GM19351 (cell line): ENCODE data around the gene SPINK13.
"Not testable (repeated sequence)": the region's sequence is repeated elsewhere in the genome, so short reads cannot be mapped to it uniquely, and the experiment has no call there.

ENCODE experiments used
- ATAC-seq: cut with Tn5 transposase; IDR thresholded peaks from one replicate; pipeline ENCODE4 v1.9.1; 2021; ENCODE audit warnings: mild to moderate bottlenecking, moderate library complexity; ENCODE audit not compliant: unreplicated experiment

Gene SPINK13

DNA sequence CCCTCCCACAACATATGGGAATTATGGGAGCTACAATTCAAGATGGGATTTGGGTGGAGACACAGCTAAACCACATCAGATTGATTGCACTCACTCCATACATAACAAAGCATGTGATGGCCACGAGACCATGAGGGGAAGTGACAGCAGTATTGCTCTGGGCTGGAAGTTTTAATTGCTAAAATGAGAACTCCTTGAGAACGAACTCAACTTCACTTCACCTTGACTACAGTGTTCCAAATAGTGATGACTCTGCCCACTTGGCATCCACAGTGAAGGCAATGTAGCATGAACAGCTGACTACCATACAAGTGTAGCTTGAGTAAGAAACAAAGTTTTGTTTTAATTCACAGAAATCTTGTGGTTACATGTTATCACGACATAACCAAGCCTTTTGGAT is 42.9 kb downstream of the SPINK13 start:
- ATAC-seq: no peak

DNA sequence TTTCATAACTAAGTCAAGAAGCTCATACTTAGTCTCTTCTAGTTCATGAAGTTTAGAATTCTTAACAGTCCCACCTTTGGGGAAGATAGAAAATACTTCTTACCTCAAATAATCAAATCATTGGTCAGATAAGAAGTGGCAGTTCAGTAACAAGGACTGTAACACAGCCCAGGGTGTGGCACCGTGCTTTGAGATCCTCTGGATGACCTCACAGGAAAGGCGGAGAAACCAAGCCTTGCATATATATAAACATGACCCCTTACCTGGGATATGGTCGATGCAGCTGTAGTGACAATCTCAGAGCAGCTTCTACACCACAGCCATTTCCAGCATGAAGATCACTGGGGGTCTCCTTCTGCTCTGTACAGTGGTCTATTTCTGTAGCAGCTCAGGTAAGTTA is 43.6 kb downstream of the SPINK13 start, which contains the start of gene SPINK7:
Gene SPINK7, plus strand, starts transcription at position 271 of the 400 bp plus-strand sequence. Its CDS starts 61 bp downstream, at position 332.
- ATAC-seq: no peak

DNA sequence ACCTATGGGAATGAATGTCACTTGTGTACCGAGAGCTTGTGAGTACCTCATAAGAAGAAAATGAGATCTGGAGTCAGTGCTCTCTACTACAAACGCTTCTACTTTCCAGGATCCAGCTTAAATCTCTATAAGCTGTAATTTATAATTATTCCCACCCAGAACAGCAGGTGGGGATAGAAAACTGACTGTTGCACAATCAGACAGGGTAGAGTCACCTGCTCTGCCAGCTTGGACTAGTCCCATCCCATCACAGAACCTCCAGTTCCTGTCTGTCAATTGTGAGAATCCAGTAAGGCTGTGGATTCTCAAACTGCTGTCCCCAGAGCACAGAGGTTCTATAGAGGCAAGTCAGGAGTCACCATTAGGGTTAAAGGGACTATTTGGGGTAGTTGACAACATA is 45.6 kb downstream of the SPINK13 start:
- ATAC-seq: no peak

DNA sequence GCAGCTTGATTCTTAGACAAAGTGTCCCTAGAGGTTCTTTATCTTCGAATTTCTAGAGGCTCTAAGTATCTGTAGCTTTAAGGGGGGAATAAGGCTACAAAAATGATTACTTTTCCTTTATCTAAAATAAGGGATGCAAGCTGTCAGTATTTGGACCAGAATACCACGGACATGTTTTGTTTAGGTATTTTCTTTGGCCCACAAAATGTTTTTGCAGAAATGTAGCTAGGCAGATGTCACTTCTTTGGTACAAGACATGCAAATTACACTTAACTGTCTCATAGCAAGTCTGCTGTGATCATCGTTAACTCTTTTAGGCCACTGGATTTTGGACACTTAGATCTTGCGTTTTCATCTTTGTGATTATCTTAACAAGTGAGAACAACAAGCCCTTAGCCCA is 46.1 kb downstream of the SPINK13 start:
- no peak for ATAC-seq

DNA sequence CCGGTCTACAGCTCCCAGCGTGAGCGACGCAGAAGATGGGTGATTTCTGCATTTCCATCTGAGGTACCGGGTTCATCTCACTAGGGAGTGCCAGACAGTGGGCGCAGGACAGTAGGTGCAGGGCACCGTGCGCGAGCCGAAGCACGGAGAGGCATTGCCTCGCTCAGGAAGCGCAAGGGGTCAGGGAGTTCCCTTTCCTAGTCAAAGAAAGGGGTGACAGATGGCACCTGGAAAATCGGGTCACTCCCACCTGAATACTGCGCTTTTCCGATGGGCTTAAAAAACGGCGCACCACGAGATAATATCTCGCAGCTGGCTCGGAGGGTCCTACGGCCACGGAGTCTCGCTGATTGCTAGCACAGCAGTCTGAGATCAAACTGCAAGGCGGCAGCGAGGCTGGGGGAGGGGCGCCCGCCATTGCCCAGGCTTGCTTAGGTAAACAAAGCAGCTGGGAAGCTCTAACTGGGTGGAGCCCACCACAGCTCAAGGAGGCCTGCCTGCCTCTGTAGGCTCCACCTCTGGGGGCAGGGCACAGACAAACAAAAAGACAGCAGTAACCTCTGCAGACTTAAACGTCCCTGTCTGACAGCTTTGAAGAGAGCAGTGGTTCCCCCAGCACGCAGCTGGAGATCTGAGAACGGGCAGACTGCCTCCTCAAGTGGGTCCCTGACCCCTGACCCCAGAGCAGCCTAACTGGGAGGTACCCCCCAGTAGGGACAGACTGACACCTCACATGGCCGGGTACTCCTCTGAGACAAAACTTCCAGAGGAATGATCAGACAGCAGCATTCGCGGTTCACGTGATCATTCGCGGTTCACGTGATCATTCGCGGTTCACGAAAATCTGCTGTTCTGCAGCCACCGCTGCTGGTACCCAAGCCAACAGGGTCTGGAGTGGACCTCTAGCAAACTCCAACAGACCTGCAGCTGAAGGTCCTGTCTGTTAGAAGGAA is 51.7 kb downstream of the SPINK13 start:
- ATAC-seq: not testable (repeated sequence)

DNA sequence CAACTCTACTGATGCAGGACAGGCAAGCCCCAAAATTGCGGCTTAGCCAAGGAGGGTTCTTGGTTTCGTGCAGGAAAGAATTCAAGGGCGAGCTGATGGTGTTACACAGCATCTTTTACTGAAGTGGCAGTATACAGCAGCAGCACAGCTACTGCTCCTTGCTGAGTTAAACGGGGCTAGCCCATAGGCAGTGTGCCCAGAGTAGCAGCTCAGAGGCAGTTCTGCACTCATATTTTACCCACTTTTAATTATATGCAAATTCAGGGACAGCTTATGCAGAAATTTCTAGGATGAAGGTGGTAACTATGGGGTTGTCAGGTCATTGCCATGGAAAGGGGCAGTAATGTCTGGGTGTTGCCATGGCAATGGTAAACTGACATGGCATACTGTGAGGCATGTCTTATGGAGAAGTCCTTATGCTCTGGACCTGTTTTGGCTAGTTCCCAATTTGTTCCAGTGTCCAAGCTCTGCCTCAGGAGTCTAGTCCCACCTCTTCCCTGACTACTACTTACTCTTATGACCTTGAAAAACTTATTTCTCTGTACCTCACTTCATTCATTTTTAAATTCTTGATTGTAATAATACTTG is 64.8 kb downstream of the SPINK13 start:
- no peak for ATAC-seq

DNA sequence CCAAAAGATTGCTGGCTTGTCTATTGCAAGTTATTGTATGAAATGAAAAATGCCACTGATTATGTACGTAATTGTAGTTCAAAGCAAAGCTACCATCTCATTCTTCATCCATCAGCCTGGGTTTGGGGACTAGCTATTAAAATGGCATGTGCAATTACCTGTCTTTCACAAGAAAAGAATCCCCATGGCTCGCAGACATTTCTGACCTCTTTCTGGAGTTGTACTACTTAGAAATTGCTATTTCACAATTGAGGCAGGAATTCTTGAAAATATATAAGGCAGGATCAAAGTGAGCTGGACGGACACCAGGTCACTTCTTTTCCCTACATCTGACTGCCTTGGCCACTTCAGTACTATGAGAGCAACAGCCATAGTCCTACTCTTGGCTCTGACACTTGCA is 66.7 kb downstream of the SPINK13 start, which contains the start of gene SPINK9:
Gene SPINK9, plus strand, starts transcription at position 301 of the 400 bp plus-strand sequence. Its CDS starts 55 bp downstream, at position 356.
- ATAC-seq: no peak
